Head of caudate nucleus (tissue), 42 donors: ENCODE data around the gene PLXDC1.
"Not testable (repeated sequence)": the region's sequence is repeated elsewhere in the genome, so short reads cannot be mapped to it uniquely, and the experiment has no call there.

Experiments
- DNase-seq, 42 donors: peaks; one replicate each; pipeline versions ENCODE4 v3.0.0 to v3.0.0-alpha.2; 2020 to 2021; ENCODE audit warnings: mixed read lengths in 7 of 42
- intact Hi-C: fragments of 100-400 bp; cut with DNase I; formaldehyde crosslinking; loops from one replicate; pipeline ENCODE4 v1.15.0; 2022

The PLXDC1 gene

DNA sequence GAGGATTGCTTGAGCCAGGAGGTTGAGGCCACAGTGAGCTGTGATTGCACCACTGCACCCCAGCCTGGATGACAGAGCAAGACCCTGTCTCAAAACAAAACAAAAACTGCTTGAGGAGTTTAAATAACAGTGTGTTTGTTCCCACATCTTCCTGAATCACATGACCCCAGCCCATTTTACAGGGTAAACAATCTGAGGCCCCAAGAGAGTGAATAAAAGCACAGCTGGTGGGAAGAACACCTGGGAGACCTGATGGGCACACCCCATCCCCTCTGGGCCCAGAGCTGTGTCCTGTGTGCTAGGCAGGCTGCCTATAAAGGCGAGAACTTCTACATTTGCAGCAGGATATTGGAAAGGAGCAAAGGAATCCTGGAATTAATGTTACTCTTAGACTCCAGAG is 69.6 kb downstream of the PLXDC1 start:
- intact Hi-C loops, result no loop called here
- DNase-seq, result no peak

DNA sequence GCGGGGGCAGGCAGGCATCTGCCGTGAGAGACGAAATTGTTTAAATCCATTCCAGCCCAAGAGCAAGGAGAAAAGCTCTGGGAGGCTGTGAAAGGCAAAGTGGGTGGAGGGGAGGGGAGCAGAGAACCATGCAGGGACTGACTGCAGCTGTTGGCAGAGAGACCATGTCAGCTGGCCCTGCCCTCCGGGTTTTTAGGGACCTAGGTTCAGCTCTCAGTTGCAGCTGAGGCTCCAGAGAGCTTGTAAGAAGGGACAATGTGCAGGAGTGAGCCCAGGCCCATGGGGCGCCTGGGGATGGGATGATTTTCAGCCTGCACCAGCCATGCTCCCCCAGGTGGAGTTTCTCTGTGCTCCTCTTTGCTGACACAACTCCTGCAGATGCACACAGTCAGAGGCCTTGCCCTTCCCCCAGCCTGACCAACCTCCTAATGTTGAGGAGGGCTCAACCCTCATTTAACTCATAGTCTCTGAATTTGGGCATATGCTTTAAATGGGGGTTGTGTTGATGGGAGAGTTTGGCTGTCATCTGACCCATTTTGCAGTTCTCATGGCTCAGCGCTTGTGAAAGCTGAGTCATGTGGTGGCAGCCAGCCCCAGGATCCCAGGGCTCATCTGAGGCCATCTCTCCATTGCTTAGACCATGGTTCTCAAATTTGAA is 70.9 kb downstream of the PLXDC1 start:
- intact Hi-C loops, result no loop called here
- peak in 6 of 42 donors; percentile 13 to 62 (median 28) for DNase-seq

DNA sequence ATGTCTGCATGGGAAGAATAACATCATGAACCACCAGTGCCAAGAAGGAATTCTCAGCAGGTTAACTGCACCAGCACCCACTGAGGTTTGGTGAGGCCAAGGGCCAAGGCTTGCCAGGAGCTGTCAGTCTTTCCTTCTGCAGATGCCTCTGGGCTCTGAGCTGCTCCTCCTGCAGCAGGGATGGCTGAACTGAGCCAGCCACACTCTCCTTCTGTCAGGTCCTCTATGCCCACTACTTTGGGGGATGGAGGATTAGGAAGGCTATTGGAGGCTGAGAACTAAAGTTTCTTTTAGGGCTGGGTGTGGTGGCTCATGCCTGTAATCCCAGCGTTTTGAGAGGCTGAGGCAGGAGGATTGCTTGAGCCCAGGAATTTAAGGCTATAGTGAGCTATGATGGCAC is 71.6 kb downstream of the PLXDC1 start:
- no peak for DNase-seq
- intact Hi-C loops, result no loop called here

DNA sequence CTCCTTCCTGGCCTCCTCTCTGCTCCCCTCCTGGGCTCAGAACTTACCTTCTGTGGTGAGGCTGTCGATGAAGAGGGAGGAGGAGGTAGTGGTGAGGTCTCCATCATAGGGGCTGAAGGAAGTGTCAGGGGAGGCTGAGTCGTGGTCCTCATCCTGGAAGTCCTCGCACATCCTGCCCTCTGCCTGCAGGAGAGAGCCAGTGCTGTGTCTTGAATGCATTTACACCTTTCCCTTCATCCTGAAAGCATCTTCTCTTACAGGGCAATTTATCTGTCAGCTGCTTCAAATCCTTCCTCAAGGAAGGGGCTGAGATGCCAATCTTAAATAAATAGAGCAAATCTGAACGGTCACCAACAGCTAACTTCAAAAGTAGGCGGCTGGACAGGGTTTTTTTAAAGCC is 73.6 kb downstream of the PLXDC1 start:
- intact Hi-C loops, result no loop called here
- no peak for DNase-seq

DNA sequence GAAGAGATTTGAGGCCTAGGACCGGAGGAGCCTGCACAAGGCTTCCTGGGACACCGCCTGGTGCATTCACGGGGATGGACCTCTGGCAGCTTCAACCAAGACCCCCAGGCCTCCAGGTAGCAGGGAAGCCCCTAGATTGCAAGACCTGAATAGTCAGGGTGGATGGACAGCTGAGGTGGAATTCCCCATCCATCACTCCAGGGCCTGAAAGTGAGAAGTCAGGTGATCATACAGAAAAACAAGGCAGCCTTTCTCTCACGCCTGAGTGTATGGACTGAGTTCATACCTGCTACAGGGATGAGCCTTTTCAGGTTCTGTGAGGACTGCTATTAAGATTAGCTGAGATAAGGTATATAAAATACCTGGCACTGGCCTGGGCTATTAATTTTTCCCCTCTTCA is 74.2 kb downstream of the PLXDC1 start:
- intact Hi-C loops, result no loop called here
- no peak for DNase-seq

DNA sequence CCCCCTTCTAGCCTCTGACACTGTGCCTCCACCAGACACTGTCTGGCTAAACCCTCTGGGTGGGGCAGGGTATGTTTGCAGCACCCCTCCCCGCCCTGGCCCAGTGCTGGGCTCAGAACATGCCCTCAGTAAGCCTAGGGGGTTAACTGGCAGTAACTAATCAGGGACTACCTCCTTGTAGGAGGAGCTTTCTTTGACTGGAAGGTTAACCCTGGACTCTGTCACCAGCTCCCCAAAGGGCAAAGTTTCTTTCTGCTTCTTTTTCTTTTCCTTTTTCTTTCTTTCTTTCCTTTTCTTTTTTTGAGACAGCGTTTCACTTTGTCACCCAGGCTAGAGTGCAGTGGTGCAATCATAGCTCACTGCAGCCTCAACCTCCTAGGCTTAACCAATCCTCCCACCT is 76.8 kb downstream of the PLXDC1 start:
- DNase-seq, result no peak

DNA sequence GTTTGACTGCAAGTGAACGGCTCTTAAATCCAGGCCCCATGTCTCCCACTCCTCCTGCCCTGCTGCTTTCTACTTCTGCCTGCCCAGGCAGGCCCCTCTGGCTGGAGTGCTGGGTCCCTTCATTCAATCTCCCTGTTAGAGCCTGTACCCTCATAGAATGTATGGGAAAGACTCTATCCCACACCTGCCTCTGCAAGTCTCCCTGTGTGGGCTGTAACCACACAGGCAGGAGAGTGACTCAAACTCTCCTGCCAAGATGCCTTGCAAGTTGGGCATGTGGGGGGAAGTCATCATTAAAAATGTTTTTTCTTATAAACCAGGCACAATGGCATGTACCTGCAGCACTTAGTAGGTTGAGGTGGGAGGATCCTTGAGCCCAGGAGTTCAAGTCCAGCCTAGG is 77.5 kb downstream of the PLXDC1 start:
- intact Hi-C loops, result no loop called here
- DNase-seq, result peak in 11 of 42 donors; percentile 20 to 75 (median 58)

More for the DNA sequence above, 76.8 kb downstream of the PLXDC1 start:
- intact Hi-C loops, result no loop called here

DNA sequence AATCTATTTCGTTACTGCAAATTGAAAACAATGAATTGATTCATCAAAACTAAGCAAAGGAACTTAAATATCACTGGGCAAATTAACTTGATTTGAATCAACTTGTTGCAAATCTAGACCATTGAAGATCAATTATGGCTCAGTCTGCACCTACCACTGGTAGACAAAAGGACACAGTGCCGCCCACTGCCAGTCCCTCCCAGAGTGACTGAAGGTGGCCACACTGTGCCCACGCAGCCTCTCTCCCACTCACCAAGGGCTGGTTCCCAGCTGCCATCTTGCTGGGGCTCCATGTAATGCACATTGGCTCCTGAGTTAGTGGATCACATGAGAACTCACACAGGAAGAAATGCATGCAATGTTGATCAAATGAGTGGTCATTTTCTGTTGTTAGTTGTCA is 78.1 kb downstream of the PLXDC1 start:
- intact Hi-C loops, result no loop called here
- DNase-seq, result no peak

DNA sequence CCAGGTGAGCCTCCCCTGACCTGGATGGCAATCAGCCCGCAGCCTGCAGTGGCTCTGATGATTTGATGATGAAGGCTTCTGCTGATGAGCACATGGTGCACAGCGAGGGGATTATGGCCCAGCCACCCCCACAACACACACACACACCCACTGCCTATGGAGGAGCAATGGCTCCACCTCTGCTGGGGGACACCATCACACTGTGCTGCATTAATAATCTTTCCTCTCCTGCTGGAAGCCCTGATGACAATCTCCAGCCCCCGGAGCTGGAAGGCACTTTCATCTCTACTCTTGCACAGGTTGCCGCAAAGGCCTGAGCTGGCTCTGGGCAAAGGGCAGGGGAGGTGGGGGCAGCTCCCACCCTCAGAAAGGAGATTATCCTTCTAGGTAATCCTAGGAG is 79.9 kb downstream of the PLXDC1 start:
- intact Hi-C loops, result no loop called here
- peak in 7 of 42 donors; percentile 16 to 43 (median 21) for DNase-seq

DNA sequence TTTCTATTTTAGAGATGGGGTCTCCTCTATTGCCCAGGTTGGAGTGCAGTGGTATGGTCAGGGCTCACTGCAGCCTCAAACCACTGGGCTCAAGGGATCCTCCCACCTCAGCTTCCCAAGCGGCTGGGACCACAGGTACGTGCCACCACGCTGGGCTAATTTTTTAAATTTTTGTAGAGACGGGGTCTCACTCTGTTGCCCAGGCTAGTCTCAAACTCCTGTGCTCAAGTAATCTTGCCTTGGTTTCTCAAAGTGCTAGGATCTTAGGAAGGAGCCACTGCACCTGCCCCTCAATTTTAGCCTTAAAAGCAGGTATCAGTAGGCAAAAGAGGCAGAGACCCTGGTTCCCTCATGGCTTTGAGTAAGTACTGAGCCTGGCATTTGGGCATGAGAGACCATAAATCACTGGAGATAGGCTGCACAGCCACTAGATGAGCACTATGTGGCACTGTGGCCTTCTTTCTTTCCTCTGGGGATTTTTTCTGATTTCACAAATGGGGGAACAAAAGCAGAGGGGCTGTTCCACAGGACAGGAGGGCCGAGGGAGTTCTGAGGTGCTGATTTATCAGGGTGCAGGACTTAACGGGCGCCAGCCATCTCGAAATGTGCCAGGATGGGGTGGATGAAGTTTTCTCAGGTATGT is 82.2 kb downstream of the PLXDC1 start:
- intact Hi-C loops, result loop anchor here (5.0 kb wide), 1 partner anchor 83 kb away; the partner anchor contains the start of gene PLXDC1
- peak in 15 of 42 donors; percentile 10 to 70 (median 44) for DNase-seq

DNA sequence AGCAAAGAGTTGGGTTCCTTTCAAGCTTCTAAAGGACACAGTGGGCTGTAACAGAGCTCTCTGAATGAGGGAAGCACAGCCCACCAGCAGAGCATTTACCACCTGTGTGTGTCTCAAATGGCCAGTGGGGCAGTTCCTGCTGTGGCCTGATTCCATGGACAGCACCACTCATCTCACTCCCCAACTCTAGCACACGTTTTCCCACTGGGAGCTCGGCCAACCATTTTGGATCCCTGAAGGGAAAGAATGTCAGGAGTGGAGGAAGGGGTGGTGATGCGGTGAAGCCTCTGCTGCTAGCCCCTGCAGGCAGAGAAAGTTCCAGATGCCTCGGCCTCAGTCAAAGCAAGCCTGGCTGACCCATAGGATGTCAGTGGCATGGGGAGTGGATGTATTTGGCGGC is 86.6 kb downstream of the PLXDC1 start:
- intact Hi-C loops, result loop anchor here (5.0 kb wide), 1 partner anchor 87 kb away; the partner anchor contains the start of gene PLXDC1
- no peak for DNase-seq

DNA sequence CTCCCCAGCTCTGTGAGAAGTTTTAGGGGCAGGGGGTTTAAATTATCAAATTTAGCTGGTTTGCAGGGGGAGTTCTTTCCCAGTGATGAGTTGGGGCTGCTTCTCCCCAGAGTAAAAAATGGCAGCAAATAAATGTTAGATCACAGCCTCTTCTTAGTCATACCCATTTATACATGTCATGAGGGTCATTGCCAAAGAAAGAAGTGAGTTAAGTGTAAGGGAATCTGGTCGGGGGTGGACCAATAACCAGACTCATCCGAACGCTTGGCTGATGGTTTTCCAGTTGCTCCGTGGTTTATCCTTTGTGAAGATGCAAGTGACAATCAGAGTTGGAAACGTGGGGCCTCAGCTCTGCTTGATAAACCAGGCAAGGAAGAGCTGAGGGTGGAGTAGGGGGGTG is 87.1 kb downstream of the PLXDC1 start:
- intact Hi-C loops, result no loop called here
- no peak for DNase-seq

DNA sequence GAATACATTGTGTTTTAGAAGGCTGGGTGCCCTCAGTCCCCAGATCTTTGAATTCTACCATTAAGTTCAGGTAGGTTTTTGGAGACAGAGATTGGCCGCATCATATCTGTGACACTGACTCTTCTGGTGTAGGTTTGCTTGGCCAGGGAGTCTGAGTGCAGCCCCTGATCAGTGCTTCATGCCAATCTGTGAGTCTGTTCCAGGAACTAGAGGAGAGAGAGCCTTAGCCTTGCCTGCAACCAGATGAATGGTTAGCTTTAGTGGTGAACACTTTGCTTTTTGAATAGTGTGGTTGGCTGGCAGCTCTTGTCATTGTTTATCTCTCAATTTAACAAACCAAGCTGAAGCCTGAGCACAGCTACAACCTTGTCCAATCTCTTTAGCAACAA is 87.8 kb downstream of the PLXDC1 start:
- intact Hi-C loops, result no loop called here
- DNase-seq, result no peak

DNA sequence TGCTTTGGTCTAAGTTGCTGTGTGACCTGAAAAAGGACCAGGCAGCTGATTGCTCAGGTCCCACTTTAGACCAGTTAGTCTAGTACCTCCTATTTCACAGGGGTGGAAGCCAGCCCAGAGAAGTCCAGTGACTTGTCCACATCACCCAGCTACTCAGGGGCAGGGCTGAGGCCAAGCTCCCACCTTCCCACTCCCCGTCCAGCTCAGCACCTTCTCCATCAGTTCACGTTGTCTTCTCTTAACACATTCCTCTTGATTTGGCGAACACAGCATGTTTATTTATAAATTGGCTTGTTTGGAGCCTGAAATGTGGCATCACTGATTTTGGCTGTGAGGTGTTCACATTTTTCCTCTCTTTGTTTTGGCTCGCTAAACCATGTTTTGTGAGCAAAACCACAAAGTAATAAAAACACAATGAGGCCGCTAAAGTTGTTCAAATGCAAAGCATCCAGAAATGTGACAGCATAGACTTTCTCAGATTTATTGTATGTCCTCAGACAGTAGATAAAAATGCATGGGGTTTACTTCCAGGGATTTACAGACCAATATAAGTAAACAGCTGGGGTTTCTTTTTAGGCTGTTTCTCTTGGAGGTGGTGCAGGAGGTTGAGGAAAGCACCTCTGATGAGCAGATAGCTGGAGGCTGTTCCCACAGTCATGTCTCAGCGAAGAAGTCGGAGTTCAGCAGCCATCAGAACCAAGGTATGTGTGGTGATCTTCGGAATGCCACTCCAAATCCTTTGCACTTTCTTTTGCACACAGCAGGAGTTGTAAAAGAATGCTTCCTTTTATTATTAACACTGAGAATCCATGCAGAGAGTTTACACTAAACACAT is 88.4 kb downstream of the PLXDC1 start:
- intact Hi-C loops, result no loop called here
- DNase-seq, result no peak

DNA sequence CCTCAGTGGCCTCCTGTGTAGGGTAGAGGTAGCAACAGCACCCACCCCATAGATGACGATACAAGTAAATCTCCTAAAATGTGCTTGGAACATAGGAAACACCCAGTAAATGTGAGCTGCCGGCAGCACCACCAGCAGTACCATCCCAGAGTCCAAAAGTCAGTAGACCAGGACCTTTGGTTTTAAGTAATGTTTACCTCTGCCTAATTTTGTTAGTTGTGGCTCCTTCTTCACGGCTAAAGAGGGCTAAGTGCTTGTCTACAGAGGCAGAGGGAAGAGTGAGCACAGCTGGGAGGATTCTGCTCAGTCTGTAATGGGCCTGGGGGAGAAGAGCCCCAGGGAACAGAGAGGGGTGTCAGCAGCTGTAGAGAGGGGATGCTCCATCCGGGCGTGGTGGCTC is 92.9 kb downstream of the PLXDC1 start:
- DNase-seq, result no peak
- intact Hi-C loops, result no loop called here

DNA sequence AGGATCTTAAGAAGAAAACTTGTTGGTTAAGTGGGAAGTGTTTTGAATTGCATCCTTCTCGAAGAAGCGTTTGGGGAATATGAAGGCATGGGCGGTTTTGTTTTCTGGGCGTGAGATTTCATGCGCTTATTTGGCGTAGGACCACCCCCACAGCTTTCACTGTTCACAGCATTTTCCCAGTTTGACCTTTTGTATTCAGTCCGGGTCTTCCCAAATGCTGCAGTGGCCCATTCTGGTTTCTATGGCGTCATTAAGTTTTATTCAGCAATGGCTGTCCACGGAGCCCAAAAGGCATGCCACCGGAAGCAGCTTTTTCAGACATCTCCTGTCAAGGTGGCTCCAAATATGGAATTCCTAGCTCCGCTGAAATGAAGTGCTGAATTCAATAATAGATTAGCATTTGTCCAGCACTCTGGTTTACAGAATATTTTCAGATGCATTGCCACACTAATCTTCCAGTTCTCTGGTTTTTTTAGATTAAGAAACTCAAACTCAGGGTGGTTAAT is 93.7 kb downstream of the PLXDC1 start:
- peak in 8 of 42 donors; percentile 8 to 29 (median 19) for DNase-seq
- intact Hi-C loops, result no loop called here

DNA sequence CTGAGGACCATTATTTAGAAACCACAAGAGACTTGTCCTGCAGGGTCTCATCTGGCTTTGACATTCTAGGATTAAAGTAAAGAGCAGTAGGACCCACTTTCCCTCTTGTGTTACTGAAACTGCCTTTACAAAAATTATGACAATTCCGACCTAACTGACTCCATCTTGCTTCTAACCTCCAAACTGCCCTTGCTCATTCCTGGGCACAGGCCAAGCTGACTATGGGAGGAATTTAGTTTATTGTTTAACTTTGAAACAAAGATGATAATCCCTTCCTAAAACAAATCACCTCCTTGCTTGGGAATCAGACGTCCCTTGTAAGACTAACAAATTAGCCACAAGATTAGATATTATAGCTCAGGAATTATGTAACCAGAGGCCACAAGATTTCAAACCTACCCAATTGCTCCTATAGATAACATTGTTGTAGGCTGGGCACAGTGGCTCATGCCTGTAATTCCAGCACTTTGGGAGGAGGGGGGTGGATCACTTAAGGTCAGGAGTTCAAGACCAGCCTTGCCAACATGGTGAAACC is 97.3 kb downstream of the PLXDC1 start:
- no peak for DNase-seq
- intact Hi-C loops, result no loop called here

DNA sequence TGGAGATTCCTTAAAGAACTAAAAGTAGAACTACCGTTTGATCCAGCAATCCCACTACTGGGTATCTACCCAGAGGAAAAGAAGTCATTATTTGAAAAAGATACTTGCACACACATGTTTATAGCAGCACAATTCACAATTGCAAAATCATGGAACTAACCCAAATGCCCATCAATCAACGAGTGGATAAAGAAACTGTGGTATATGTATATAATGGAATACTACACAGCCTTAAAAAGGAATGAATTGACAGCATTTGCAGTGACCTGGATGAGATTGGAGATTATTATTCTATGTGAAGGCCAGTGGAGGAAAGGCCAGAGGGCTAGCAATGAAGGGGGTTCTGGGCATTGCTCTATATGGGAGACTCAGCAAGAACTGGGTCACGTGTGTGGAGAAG is 99.0 kb downstream of the PLXDC1 start:
- DNase-seq, intact Hi-C loops: not testable (repeated sequence)

DNA sequence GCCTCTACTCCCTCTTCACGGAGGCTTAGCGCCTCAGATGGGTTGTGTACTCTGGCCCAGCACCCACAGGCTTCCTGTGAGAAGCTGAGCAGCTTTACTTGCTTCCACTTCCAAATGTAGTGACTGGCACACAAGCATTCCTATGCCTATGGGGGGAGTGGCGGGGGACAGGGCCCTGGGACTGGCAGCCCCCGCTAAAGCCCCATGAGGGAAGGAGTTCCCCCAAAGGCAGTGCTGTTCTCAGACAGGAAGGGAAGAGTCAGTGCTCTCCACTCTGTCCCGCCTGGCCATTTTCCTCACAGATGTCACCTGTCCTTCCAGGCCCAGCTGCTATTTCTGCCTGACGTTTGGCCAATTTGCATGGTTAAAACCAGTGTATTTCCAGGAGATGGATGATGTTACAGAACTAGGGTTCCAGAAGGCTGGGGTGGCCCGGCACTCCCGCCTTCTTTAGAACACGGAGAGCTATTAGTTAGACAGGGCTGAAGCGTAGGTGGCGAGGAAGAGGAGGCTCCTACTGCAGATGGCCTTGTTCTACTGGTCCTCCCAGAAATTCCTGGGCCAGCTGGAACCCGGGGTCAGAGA is 100.3 kb downstream of the PLXDC1 start:
- no peak for DNase-seq
- intact Hi-C loops, result no loop called here
